M059J (cell line): ENCODE measurements around the gene SLC2A2. TPM values are rescaled to one million over a fixed set of nuclear protein-coding genes. Genes with fewer than 3 reads are reported as not detected.

Experiments
- DNase-seq: peaks from one replicate; pipeline ENCODE4 v3.0.0-alpha.2; 2012; ENCODE audit warnings: low read depth
- total RNA-seq: library from RNA; depleted of rRNA; stranded (reverse); fragments of >200 nt; shearing (Covaris generic); gene quantifications from 2 replicates; pipeline ENCODE4 v1.2.3, GENCODE V29; 2014; rRNA removed

Gene SLC2A2
- total RNA-seq: 0.12 and 0.32 TPM in 2 replicates

DNA sequence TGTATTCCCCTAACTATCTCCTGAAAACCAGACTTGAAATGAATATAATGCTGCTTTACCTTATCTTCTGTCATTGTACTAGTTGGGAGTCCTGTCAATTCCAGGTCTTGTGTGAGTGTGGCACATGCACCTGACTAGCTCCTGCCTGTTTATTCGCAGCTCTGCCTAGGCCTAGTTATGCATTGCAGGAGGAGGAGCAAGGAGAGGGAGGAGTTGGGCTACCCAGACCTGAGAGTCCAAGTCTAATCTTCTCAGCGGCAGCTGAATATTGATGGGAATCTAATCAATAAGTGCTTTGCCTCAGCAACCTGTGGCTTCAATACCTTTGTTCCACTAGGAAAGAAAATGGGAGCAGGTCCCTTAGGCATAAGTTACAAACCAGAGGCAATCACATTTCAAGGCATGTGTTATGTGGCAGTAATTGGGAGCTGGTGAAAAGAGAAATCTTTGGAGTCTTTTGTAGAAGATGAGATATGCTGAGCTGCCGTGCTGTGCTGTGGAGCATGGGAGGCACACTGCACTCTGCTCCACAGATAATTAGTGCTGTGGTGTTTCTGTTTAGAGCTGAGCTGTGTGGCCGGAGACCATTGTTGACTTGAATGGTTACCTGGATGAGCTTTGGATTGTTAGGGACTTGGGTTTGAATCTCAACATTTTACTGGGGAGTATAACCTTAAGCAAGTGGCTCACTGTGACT, at the start of gene SLC2A2:
SLC2A2 (minus strand) TSS at position 124 of the 697 bp plus-strand sequence; CDS start at position 74, 50 bp downstream.
- no peak for DNase-seq

DNA sequence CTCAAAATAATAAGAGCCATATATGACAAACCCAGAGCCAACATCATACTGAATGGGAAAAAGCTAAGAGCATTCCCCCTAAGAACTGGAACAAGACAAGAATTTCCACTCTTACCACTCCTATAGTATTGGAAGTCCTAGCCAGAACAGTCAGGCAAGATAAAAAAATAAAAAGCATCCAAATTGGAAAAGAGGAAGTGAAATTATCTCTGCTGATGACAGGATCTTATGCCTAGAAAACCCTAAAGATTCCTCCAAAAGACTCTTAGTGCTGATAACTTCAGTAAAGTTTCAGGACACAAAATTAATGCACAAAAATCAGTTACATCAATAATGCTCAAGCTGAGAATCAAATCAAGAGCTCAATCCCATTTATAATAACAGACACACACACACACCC, 45.9 kb upstream of the SLC2A2 start:
- DNase-seq: no peak

DNA sequence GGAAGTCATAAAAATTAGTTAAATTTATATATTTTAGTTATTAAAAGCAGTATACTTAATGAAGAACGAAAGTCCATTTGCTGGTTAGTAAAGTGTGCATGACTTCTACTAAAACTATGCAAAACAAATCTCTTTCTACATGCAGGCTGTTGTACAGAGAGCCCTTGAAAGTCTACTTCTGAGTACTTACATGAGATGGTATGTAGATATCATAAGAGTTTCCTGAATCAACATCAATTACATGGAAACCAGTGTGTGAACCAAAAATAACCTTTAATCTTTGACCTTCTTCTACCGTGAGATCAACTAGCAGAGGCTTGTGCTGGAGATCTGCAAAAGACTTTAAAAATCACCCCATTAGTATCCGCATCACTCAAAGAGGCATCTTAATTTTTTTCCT, 42.1 kb upstream of the SLC2A2 start:
- DNase-seq: no peak

DNA sequence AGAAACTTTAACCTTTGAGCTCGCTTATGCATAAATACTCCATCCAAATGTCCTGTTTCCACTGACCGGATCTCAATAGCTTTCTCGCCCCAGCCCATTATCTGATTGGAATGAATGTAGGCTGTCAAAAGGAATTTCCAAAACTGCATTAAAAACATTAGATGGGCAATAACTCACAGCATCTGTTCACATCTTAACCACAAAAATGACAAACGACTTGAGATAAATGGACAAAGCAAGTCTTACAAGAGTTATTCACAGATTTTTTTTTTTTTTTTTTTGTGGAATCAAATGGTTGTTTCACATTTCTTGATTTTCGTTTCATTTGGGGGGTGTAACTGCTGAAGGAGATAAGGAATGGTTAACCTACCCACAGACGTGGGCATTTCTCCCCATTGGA, 39.7 kb upstream of the SLC2A2 start:
- peak; percentile 63 for DNase-seq

DNA sequence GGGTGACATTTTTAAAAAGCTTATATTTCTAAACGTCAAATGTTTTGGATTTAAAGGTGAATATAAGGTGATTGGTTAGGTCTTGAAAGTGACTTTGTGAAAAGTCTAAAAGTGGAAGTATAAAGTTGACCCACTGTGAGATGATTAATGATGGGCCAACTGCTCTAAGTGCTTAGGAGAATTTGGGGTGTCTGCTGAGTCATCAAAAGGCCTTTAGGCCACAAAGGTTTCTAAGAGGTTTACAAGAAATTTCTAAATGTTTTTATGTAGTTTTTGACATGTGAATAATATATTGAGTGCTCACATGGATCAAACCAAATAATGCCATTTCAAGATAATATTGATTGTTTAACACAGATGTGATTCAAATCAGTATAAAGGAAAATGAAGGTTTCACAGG, 39.2 kb upstream of the SLC2A2 start:
- DNase-seq: peak; percentile 59

DNA sequence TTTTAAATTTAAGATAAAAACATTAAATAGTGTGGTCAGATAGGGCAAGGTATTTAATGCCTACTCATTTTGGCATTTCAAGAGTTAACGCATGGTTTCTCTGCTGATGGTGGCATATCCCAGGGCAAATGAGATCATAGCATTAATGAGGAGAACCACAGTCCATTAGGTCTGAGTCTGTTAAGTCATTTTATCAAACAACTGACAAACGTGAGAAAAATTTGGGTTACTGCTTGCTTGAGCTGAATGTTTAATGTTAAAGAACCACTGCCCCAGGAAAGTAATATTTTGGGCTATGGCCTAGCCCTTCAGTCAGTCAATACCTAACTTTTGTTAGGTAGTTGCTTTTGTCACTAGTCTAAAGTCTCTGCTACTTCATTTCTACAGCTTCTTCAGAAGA, 37.9 kb upstream of the SLC2A2 start:
- peak; percentile 69 for DNase-seq

DNA sequence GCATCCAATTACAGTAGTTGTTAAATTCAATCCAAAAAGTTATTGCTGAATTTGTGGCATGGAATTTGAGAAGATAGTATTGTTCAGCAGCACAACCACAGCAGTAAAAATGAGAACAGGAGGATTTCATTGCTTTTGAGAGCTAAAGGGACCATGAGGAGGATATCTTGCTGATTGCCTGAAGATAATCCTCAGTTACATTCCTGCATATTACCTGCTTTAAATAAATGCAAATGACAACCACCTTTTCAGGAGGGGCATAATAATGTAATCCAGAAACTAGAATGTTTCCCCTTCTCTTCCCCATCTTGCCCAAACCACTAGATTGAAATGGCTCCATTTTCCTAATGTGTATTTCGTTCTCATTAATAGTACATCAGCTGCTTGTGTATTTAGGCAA, 35.2 kb upstream of the SLC2A2 start:
- DNase-seq: no peak

DNA sequence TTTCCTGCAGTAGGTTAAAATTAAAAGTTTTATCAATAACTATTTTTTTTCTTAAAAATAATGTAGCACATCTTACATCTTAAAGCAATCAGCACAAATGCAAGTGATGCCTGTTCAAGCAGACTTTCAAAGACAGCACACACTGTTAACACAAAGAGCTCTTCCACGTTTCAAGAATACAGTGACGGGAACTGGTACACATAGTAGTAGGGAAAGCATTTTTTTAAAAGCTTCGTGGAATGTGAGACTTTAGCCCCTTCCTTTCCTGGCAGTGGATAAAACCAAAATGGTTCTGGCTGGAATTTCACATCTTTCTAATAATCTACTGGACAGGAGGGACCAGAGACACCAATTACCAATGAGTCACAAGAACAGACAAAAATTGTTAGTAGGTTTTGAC, 33.5 kb upstream of the SLC2A2 start:
- DNase-seq: no peak

DNA sequence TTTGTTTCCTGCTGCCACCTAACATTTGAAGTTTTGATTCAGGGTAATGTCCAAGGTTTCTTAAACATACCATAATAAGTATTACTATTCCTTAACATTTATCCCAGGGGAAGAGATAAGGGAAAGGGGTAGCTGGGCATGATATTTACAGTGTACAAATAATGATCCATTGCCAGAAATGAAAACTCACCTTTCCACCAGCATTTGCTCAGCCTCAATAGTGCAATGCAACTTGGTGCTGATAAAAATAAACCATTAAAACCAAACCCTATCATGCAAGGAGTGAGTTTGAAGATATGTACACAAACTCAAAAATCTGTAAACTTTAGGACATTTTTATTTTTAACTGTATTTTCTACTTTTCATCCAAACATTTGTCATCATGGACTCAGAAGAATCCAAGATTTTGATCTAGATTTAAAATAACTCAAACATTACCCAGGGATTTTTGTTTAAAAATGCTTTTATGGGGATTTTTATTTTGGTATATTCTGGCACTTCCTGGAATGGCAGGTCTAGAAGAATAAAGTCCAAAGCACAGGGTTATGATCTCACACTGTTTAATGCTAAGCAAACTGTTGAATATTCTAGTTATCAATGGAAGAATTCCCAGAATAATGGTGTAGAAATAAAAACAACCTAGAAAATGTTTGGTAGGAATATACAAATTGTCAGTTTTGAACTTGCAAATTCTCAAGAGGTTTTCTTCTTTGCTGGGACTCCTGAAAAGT, 32.5 kb upstream of the SLC2A2 start:
- no peak for DNase-seq

DNA sequence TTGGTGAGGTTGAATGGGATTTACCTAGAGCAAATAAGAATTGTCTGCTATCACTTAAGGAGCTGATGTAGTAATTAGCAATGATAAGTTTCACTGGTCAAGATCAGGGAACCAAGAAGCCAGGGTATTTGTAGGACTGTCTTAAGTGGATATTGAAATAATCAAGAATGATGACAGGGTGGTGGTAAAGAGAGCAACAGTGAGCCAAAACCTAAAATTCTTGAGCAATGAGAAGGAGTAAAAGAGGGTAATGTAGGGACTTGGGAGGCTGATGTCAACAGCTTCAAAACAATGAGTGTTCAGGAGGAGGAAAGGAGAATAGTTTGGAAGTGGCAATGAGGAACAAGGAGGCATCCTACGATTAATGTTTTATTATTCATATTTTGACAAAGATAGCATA, 31.5 kb upstream of the SLC2A2 start:
- peak; percentile 64 for DNase-seq

DNA sequence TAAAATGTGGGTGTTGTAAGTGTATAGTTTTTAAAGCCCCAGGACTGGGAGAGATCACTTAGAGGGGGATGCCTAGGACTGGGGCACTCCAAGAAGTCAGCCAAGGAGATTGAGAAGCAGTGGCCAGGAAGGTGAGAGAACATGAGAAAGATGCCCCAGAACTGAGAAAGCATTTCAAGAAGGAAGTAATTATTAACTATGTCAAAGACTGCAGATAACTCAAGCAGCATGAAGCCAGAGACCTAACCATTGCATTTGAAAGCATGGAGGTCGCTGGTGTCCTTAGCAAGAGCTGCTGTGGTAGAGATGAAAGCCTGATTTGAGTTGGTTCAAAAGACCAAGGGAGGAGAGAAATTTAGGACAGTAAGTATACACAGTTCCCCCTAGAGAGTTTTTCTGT, 30.6 kb upstream of the SLC2A2 start:
- DNase-seq: no peak

DNA sequence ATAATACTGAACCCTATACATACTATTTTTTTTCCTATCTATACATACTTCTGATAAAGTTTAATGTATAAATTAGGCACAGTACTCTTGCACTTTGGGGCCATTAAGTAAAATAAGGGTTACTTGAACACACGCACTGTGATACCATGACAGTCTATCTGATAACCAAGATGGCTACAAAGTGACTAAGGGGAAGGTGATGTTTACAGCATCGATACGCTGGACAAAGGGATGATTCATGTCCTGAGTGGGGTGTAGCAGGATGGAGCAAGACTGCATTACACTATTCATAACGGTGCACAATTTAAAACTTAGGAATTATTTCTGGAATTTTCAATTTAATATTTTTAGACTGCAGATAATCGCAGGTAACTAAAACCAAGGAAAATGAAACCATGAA, 30.0 kb upstream of the SLC2A2 start:
- peak; percentile 80 for DNase-seq

DNA sequence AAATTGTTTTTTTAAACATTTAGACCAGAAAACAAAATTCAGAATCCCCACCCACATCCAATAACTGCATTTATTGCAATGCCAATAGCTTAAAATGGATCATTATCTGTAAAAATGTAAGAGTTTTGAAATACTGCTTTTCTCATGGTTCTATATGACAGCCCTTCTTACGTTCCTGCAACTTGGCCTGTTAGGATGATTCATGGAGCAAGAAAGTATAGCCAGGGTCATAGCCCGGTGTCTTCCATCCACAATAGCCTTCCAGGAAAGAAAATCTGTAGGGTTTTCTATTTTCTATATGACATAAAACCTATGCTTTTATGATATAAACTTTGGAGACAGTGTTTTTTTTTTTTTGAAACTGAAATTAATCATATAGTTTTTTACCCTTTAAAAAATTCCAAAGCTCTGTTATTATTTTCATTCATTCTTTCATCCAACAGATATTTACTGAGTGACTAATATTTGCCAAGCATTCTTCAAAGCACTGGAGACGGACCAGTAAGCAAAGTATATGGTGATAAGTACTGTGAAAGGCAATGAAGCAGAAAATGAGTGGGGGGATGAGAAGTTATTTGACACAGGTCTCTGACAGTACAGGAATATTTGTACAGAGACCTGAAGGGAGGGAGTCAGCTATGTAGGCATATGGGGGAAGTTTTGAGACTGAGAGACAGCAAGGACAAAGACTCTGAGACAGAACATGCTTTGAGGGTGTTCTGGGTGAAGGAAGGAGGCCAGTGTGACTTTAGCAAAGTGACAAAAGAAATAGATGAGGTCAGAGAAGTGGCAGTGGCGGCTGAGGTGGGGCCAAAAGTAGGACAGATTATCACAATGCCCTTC, 29.0 kb upstream of the SLC2A2 start:
- DNase-seq: peak; percentile 81

DNA sequence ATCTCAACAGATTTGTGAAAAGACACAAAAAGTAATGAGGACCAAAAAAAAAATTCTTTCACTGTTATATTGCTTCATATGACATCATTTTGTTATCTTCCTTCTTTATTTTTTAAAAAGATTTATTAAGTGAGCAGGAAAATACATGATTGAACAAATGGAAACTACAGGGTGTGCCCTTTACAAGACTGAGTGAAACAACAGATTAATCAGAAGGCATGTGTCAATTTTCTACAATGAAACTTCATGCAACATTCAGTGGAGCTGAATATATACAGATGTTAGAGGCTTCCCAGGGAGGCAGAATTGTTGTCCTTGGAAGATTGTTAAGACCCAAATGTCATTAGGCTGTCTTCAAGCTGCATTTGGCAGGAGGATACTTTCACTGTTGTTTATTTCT, 28.4 kb upstream of the SLC2A2 start:
- DNase-seq: no peak

DNA sequence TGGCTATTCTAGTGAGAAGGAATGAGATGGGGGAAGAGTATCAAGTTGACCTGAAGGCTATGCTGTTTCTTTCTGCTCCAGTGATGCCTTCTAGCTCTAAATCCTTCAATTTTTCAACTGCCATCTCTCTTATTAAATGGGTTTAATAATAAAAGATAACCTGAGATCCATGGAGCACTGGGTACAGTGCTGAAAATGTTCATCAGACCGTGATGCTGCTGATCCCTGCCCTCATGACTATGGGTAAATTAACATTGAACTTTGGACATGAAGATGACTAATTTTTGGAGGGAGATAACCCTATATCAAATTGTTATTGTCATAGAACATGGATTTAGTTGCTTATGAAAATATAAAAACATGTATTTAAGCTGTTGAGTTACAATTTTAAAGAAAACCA, 27.7 kb upstream of the SLC2A2 start:
- DNase-seq: no peak

DNA sequence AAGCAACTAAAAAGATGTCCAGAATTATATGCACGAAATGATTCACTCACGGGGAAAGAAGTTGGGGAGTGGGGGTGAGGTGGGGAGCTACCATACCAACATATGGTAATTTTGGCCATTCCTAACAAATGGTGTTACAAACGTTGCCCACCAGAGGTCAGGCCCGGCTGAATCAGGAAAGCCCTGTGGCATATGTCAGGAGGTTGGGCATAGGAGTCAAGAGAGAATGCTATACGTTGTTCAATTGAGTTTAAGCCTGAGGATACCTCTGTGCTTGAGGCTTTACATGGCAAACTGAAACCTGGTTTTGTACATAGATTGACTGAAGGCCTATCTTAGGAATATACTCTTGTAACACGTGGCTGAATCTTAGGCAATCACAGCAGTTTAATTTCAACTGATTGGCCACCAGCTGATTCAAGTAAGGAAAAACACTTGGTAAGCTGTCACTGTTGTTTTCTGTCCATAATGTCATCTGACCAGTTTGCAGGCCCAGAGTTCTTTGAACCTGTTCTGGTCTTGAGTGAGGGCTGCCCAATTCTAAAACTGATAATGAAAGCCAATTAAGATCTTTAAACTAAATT, 23.4 kb upstream of the SLC2A2 start:
- peak; percentile 74 for DNase-seq

DNA sequence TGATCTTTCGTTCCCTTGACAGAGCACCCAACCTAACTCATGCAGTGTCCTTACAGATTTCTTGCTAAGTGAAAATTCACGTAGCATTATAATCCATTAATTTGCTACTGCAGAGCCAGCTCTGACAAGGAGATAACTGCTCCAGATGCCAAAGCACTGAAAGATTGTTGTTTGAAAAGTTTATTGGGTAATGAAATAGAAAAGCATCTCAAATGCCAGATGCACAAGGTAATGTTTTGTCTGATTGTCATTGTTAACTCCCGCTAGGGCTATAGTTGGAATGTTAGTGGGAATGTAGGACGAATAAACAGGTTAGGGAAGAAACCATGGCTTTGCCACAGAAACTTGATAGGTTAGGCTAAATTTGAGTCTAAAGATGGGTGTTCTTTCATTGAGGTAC, 20.2 kb upstream of the SLC2A2 start:
- no peak for DNase-seq

DNA sequence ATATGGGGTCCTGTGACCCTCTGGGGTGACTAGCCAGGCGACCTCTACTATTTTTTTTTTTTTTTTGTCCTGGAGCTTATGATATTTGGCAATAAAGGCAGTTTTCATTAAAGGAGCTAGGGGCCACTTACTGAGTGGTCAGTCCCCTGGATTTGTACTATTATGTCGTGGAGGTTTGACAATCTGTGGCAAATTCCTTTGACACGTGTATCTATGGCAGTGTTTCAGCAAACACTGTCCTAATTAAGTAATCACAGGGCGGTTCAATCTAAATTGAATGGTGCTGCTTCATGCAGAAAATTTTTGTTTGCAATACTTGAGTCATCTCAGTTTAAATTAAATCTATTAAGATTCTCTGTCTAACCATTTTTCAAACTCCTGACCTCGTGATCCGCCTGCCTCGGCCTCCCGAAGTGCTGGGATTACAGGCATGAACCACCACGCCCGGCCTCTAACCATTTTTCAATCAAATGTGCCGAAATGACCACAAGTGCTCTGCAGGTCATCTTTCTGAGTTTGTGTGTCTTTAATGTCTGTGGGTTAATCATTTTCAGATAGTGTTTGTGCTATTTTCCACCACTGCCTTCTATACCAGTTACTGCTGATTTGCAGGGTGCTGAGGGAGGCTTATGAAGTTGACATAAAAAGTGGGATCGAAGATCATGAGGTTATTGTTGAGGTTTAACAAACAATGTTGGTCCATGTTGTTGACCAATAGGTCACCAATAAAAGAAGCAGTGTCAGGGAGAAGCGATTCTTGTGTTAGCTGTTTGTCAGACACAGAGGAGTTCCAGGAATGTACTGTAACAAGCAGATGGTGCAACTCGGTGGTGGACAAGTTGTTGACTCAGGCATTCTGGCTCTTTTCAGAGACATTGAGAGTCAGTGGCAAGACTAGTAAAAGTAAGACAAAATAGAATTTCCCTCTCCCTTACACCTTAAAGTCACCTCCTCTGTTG, 18.6 kb upstream of the SLC2A2 start:
- DNase-seq: peak; percentile 52

DNA sequence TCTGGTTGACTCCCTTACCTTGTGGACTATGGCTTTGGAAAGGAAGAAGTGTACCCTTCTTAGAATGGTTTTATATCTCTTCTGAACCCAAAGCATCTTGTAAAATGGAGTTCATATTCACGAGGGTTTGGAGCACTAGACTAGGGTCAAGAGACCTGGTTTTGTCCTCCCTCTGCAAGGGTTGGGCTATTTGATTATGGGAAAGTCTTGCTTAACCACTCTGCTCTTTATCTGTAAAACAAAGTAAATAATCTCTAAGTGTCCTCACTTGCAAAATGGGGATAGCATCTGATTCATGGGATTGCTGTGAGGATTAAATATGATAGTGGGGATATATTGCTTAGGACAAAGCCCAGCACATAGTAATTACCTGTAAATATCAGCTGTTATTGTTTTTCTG, 17.9 kb upstream of the SLC2A2 start:
- no peak for DNase-seq

DNA sequence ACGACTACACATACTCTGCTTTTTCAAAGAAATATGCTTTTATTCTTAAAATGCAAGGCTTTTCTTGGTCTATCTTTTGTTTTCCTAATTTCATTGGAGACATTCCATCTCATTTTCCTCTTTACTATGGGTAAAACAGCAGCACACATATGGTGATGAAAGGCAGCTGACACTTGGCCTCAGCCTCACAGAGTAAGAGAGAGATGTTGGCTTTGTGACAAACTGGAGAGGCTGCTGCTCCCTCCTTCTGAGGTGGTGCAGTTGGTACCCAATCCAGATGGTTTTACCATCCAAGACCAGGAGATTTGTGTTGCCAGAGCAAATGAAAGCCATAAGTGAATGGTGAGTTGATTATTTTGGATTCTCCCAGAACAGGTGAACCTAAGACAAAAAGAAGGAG, 13.2 kb upstream of the SLC2A2 start:
- no peak for DNase-seq

DNA sequence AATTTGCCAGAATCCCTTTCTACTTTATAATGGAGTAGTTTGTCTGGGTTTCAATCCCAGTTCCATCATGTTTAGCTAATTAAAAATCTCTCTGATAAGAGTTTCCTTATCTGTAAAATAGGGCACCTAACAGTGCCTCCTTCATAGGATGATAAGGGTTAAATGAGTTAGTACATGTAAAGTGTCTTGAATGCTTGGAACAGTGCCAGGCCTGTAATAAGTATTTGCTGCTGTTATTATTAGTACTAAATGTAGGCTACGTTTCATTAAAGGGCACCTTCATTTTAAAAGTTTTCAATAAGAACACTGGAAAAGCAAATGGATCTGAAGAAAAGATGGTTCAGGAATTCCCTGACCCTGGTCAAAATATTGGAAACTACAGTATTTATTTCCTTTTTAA, 11.8 kb upstream of the SLC2A2 start:
- DNase-seq: no peak
